K562 (cell line): ENCODE data around the gene TUT1. TPM values are rescaled to one million over a fixed set of nuclear protein-coding genes. Genes with fewer than 3 reads are reported as not detected.

ENCODE experiments used
- EZH2 ChIP-seq: IDR thresholded peaks from 2 replicates; pipeline ENCODE4 v1.6.1; 2012; ENCODE audit warnings: low read depth, mild to moderate bottlenecking, inconsistent platforms, low read length, borderline replicate concordance
- FOXM1 ChIP-seq, 2 experiments: fragments of 450-650 bp in 1 of 2; sonication (generic) in 1 of 2; formaldehyde crosslinking in 1 of 2; IDR thresholded peaks; 2 replicates each; pipeline versions ENCODE4 v1.6.1 to v1.9.0; 2017 to 2022; ENCODE audit warnings: low read depth in 2 of 2, mild to moderate bottlenecking in 2 of 2, missing genetic modification reagents in 1 of 2, moderate library complexity in 1 of 2
- HMBOX1 ChIP-seq: sonication (generic); IDR thresholded peaks from 2 replicates; pipeline ENCODE4 v1.6.1; 2016
- HNRNPK ChIP-seq: fragments of 200-400 bp; formaldehyde crosslinking; IDR thresholded peaks from one replicate; pipeline ENCODE4 v1.6.1; 2018; ENCODE audit warnings: mild to moderate bottlenecking, low read depth, low read length; ENCODE audit not compliant: poor library complexity, severe bottlenecking
- JUNB ChIP-seq: fragments of 450-650 bp; formaldehyde crosslinking; conservative IDR thresholded peaks from 2 replicates; pipeline ENCODE4 v1.4.0; 2020; ENCODE audit warnings: mild to moderate bottlenecking
- KLF10 ChIP-seq: fragments of 250-450 bp; sonication (Bioruptor Pico); IDR thresholded peaks from 2 replicates; pipeline ENCODE4 v1.6.1; 2021; ENCODE audit warnings: matching md5 sums
- NFIC ChIP-seq: fragments of 450-650 bp; IDR thresholded peaks from 2 replicates; pipeline ENCODE4 v1.6.1; 2017; ENCODE audit warnings: mild to moderate bottlenecking, inconsistent platforms
- NONO ChIP-seq, 2 experiments: fragments of 200-400 bp in 1 of 2; fragments of 450-650 bp in 1 of 2; formaldehyde crosslinking in 1 of 2; IDR thresholded peaks; 2 replicates each; pipeline ENCODE4 v1.6.1; 2017; ENCODE audit warnings: low read depth in 2 of 2, mild to moderate bottlenecking in 2 of 2, moderate library complexity in 2 of 2, low read length in 1 of 2
- PCBP1 ChIP-seq: fragments of 200-400 bp; formaldehyde crosslinking; IDR thresholded peaks from 2 replicates; pipeline ENCODE4 v1.6.1; 2018; ENCODE audit warnings: mild to moderate bottlenecking, low read depth, low read length; ENCODE audit not compliant: poor library complexity, severe bottlenecking
- POLR2AphosphoS5 ChIP-seq: IDR thresholded peaks from 2 replicates; pipeline ENCODE4 v1.6.1; 2011; ENCODE audit warnings: mild to moderate bottlenecking, low read depth, low read length, moderate library complexity; ENCODE audit not compliant: control insufficient read depth, insufficient read depth
- PTRF ChIP-seq: fragments of 450-650 bp; IDR thresholded peaks from 2 replicates; pipeline ENCODE4 v1.6.1; 2016; ENCODE audit warnings: mild to moderate bottlenecking, missing genetic modification characterization, missing compliant biosample characterization
- SRSF3 ChIP-seq: fragments of 200-400 bp; formaldehyde crosslinking; IDR thresholded peaks from 2 replicates; pipeline ENCODE4 v1.6.1; 2016; ENCODE audit warnings: mild to moderate bottlenecking, low read length, moderate library complexity; ENCODE audit not compliant: insufficient read depth
- ZBTB34 ChIP-seq: fragments of 250-450 bp; sonication (Bioruptor Pico); IDR thresholded peaks from 2 replicates; pipeline ENCODE4 v1.8.0; 2021; ENCODE audit warnings: mild to moderate bottlenecking, moderate library complexity
- ZNF3 ChIP-seq: fragments of 250-450 bp; sonication (Bioruptor Pico); IDR thresholded peaks from 2 replicates; pipeline ENCODE4 v1.5.0; 2021; ENCODE audit warnings: mild to moderate bottlenecking, moderate library complexity
- ZNF354B ChIP-seq: fragments of 250-450 bp; sonication (Bioruptor Pico); IDR thresholded peaks from 2 replicates; pipeline ENCODE4 v1.4.0; 2020
- ZNF431 ChIP-seq: sonication (generic); formaldehyde crosslinking; IDR thresholded peaks from 2 replicates; pipeline ENCODE4 v1.8.0; 2022; ENCODE audit warnings: mild to moderate bottlenecking, missing genetic modification reagents
- ZNF512 ChIP-seq: IDR thresholded peaks from 2 replicates; pipeline ENCODE4 v1.6.1; 2016; ENCODE audit warnings: missing genetic modification characterization, missing compliant biosample characterization
- ZNF668 ChIP-seq: fragments of 250-450 bp; sonication (Bioruptor Pico); IDR thresholded peaks from 2 replicates; pipeline ENCODE4 v1.8.0; 2022; ENCODE audit warnings: mild to moderate bottlenecking, inconsistent platforms
- polyA plus RNA-seq, 8 experiments: library from polyadenylated mRNA; depleted of rRNA in 4 of 8; stranded (reverse) in 5 of 8; unstranded in 3 of 8; fragments of >200 nt; fragmentation: Nextera tagmentation in 2 of 8; fragmentation: Illumina TruSeq in 1 of 8; extraction: Ambion mirVana in 2 of 8; extraction: Trizol in 1 of 8; gene quantifications; 2 replicates each; pipeline versions ENCODE4 v1.2.1 to v1.2.3, GENCODE V29; 2011 to 2014; ENCODE audit warnings: inconsistent platforms in 1 of 8, missing spikeins in 1 of 8
- total RNA-seq, 7 experiments: library from RNA; depleted of rRNA in 6 of 7; stranded (reverse); fragments of >200 nt in 6 of 7; fragmentation: Illumina TruSeq in 2 of 7; extraction: Trizol in 2 of 7; gene quantifications; 2 replicates each; pipeline versions ENCODE4 v1.2.1 to v1.2.3, GENCODE V29; 2011 to 2021; ENCODE audit warnings: low replicate concordance in 1 of 7
- TF ChIP-seq, protein P1 (sequence below): fragments of 250-450 bp; sonication (Bioruptor Pico); IDR thresholded peaks from 2 replicates; pipeline ENCODE4 v1.4.0; 2020; ENCODE audit warnings: mild to moderate bottlenecking, moderate library complexity
- TF ChIP-seq, protein P2 (sequence below): fragments of 250-450 bp; sonication (Bioruptor Pico); IDR thresholded peaks from 2 replicates; pipeline ENCODE4 v1.8.0; 2022; ENCODE audit warnings: moderate library complexity, mild to moderate bottlenecking, inconsistent platforms

The TUT1 gene
- total and polyA plus RNA-seq, 9 of the 15 experiments (the other 6 are each of a cell fraction or from before 2014, with no cell fraction given), result 0.66 to 44.3 (median 15.7) TPM

GRCh38 chr11:62574363-62575071 lies 16.8 kb downstream of the TUT1 start (continued):
- TF ChIP-seq ZNF668 (CRISPR knock-in tag), result no peak
- TF ChIP-seq, protein P1, sequence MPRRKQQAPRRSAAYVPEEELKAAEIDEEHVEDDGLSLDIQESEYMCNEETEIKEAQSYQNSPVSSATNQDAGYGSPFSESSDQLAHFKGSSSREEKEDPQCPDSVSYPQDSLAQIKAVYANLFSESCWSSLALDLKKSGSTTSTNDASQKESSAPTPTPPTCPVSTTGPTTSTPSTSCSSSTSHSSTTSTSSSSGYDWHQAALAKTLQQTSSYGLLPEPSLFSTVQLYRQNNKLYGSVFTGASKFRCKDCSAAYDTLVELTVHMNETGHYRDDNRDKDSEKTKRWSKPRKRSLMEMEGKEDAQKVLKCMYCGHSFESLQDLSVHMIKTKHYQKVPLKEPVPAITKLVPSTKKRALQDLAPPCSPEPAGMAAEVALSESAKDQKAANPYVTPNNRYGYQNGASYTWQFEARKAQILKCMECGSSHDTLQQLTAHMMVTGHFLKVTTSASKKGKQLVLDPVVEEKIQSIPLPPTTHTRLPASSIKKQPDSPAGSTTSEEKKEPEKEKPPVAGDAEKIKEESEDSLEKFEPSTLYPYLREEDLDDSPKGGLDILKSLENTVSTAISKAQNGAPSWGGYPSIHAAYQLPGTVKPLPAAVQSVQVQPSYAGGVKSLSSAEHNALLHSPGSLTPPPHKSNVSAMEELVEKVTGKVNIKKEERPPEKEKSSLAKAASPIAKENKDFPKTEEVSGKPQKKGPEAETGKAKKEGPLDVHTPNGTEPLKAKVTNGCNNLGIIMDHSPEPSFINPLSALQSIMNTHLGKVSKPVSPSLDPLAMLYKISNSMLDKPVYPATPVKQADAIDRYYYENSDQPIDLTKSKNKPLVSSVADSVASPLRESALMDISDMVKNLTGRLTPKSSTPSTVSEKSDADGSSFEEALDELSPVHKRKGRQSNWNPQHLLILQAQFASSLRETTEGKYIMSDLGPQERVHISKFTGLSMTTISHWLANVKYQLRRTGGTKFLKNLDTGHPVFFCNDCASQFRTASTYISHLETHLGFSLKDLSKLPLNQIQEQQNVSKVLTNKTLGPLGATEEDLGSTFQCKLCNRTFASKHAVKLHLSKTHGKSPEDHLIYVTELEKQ (CRISPR knock-in tag), result no peak
- no peak for TF ChIP-seq NONO (IDR thresholded peaks at IDR 0.05; ENCODE audit: low read depth in 2 of 2, low read length in 1 of 2)
- TF ChIP-seq, protein P2, sequence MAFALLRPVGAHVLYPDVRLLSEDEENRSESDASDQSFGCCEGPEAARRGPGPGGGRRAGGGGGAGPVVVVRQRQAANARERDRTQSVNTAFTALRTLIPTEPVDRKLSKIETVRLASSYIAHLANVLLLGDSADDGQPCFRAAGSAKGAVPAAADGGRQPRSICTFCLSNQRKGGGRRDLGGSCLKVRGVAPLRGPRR (CRISPR knock-in tag), result no peak
- no peak for TF ChIP-seq HMBOX1
- TF ChIP-seq FOXM1 (IDR thresholded peaks at IDR 0.05; ENCODE audit: low read depth), result no peak
- no peak for TF ChIP-seq FOXM1 (CRISPR knock-in tag; IDR thresholded peaks at IDR 0.05; ENCODE audit: low read depth)
- TF ChIP-seq ZNF354B (CRISPR knock-in tag), result no peak
- no peak for TF ChIP-seq ZNF3 (CRISPR knock-in tag)
- TF ChIP-seq KLF10 (CRISPR knock-in tag), result no peak
- TF ChIP-seq PTRF (tag), result no peak
- TF ChIP-seq ZNF512 (tag), result no peak
- no peak for TF ChIP-seq POLR2AphosphoS5
- no peak for TF ChIP-seq JUNB
- no peak for TF ChIP-seq ZNF431 (CRISPR knock-in tag)
- TF ChIP-seq SRSF3, result no peak
- no peak for TF ChIP-seq ZBTB34 (CRISPR knock-in tag)
- TF ChIP-seq HNRNPK, result no peak
- no peak for TF ChIP-seq NFIC
- TF ChIP-seq PCBP1, result no peak
- no peak for TF ChIP-seq EZH2
